GM23338 (cell line): Measurements from ENCODE around the gene BOD1L2. TPM values are rescaled to one million over a fixed set of nuclear protein-coding genes. Genes with fewer than 3 reads are reported as not detected.

Experiments
- ATAC-seq: fragments of 200-7000 bp; cut with Tn5 transposase; 3 replicates; pipeline ENCODE4 v1.9.1; 2020
- DNase-seq: peaks from one replicate; pipeline ENCODE4 v3.0.0-alpha.2; 2015; ENCODE audit warnings: low spot score
- H2AFZ ChIP-seq: fragments of 200-600 bp; sonication (generic); 2 replicates; pipeline ENCODE4 v1.8.0; 2016; ENCODE audit warnings: antibody characterized with exemption, mild to moderate bottlenecking, moderate library complexity
- H3F3A ChIP-seq: fragments of 200-600 bp; sonication (generic); replicated peaks from 2 replicates; pipeline ENCODE4 v1.8.0; 2017; ENCODE audit warnings: antibody characterized with exemption, mixed run types, low read depth
- H3K27ac ChIP-seq: fragments of 200-600 bp; sonication (generic); 2 replicates; pipeline ENCODE4 v1.6.1; 2016; ENCODE audit warnings: low read depth
- H3K27me3 ChIP-seq: fragments of 200-600 bp; sonication (generic); 2 replicates; pipeline ENCODE4 v1.8.0; 2016; ENCODE audit warnings: mild to moderate bottlenecking, mixed run types, moderate library complexity; ENCODE audit not compliant: insufficient read depth
- H3K36me3 ChIP-seq: fragments of 200-600 bp; sonication (generic); 2 replicates; pipeline ENCODE4 v1.8.0; 2016; ENCODE audit warnings: mild to moderate bottlenecking; ENCODE audit not compliant: insufficient read depth
- H3K4me1 ChIP-seq: fragments of 200-600 bp; sonication (generic); 2 replicates; pipeline ENCODE4 v1.8.0; 2016; ENCODE audit warnings: mild to moderate bottlenecking, moderate library complexity; ENCODE audit not compliant: insufficient read depth
- H3K4me2 ChIP-seq: fragments of 200-600 bp; sonication (generic); 2 replicates; pipeline ENCODE4 v1.7.1; 2017; ENCODE audit warnings: mixed run types
- H3K4me3 ChIP-seq: fragments of 200-600 bp; sonication (generic); 2 replicates; pipeline ENCODE4 v1.6.1; 2016; ENCODE audit warnings: mixed run types
- H3K79me2 ChIP-seq: fragments of 200-600 bp; sonication (generic); replicated peaks from 2 replicates; pipeline ENCODE4 v1.8.0; 2017; ENCODE audit warnings: mild to moderate bottlenecking; ENCODE audit not compliant: insufficient read depth
- H3K9me2 ChIP-seq: fragments of 200-600 bp; sonication (generic); 2 replicates; pipeline ENCODE4 v1.8.0; 2017; ENCODE audit not compliant: insufficient read depth
- H4K20me1 ChIP-seq: fragments of 200-600 bp; sonication (generic); replicated peaks from 2 replicates; pipeline ENCODE4 v1.8.0; 2017; ENCODE audit warnings: mild to moderate bottlenecking; ENCODE audit not compliant: insufficient read depth
- H3K27ac Mint-ChIP-seq: 2 replicates; pipeline ENCODE4 v1.8.0; 2020; ENCODE audit warnings: inconsistent platforms, mild to moderate bottlenecking, moderate library complexity, mixed read lengths
- H3K27me3 Mint-ChIP-seq: 3 replicates; pipeline ENCODE4 v1.8.0; 2022; ENCODE audit warnings: low read depth, mild to moderate bottlenecking, moderate library complexity, mixed read lengths, inconsistent platforms; ENCODE audit not compliant: insufficient read depth, poor library complexity
- H3K36me3 Mint-ChIP-seq: 3 replicates; pipeline ENCODE4 v1.8.0; 2021; ENCODE audit warnings: low read depth, mild to moderate bottlenecking, inconsistent platforms, moderate library complexity, mixed read lengths
- H3K4me1 Mint-ChIP-seq: 3 replicates; pipeline ENCODE4 v1.8.0; 2020; ENCODE audit warnings: mild to moderate bottlenecking, inconsistent platforms, mixed read lengths
- H3K4me3 Mint-ChIP-seq: 3 replicates; pipeline ENCODE4 v1.8.0; 2021; ENCODE audit warnings: moderate library complexity, mild to moderate bottlenecking, inconsistent platforms, mixed read lengths
- H3K9me3 Mint-ChIP-seq: 3 replicates; pipeline ENCODE4 v1.8.0; 2020; ENCODE audit warnings: moderate library complexity, mild to moderate bottlenecking, inconsistent platforms, mixed read lengths
- CREB1 ChIP-seq: fragments of 250-450 bp; sonication (Bioruptor Pico); IDR thresholded peaks from 2 replicates; pipeline ENCODE4 v1.5.0; 2020; ENCODE audit warnings: low read depth, mild to moderate bottlenecking, moderate library complexity
- CTCF ChIP-seq, 2 experiments: fragments of 200-600 bp in 1 of 2; sonication (generic) in 1 of 2; conservative IDR thresholded peaks; 2 replicates each; pipeline versions ENCODE4 v1.5.1 to v1.6.1; 2016 to 2017; ENCODE audit warnings: antibody characterized with exemption in 2 of 2, low read depth in 2 of 2, mild to moderate bottlenecking in 2 of 2, moderate library complexity in 1 of 2
- ETS1 ChIP-seq: IDR thresholded peaks from 2 replicates; pipeline ENCODE4 v1.6.1; 2016; ENCODE audit warnings: antibody characterized with exemption
- EZH2phosphoT487 ChIP-seq: fragments of 200-600 bp; sonication (generic); IDR thresholded peaks from one replicate; pipeline ENCODE4 v1.8.1; 2018; ENCODE audit warnings: antibody characterized with exemption; ENCODE audit not compliant: unreplicated experiment
- JUNB ChIP-seq: IDR thresholded peaks from one replicate; pipeline ENCODE4 v1.6.1; 2016; ENCODE audit warnings: antibody characterized with exemption; ENCODE audit not compliant: unreplicated experiment
- STAT1 ChIP-seq: IDR thresholded peaks from one replicate; pipeline ENCODE4 v1.6.1; 2016; ENCODE audit warnings: antibody characterized with exemption; ENCODE audit not compliant: unreplicated experiment
- ZNF114 ChIP-seq: fragments of 250-450 bp; sonication (Bioruptor Pico); IDR thresholded peaks from 2 replicates; pipeline ENCODE4 v1.5.0; 2020; ENCODE audit warnings: mild to moderate bottlenecking, moderate library complexity
- ZNF331 ChIP-seq: fragments of 250-450 bp; sonication (Bioruptor Pico); IDR thresholded peaks from 2 replicates; pipeline ENCODE4 v1.5.0; 2020; ENCODE audit warnings: low read depth, mild to moderate bottlenecking, moderate library complexity
- ZNF462 ChIP-seq: fragments of 250-450 bp; sonication (Bioruptor Pico); IDR thresholded peaks from 2 replicates; pipeline ENCODE4 v1.5.0; 2020; ENCODE audit warnings: mild to moderate bottlenecking, moderate library complexity
- polyA plus RNA-seq: library from polyadenylated mRNA; unstranded; fragments of >200 nt; fragmentation: Nextera tagmentation; extraction: Ambion mirVana; gene quantifications from 2 replicates; pipeline ENCODE4 v1.2.1, GENCODE V29; 2016
- total RNA-seq: library from RNA; depleted of rRNA; stranded (reverse); fragments of >200 nt; shearing (Covaris generic); gene quantifications from 2 replicates; pipeline ENCODE4 v1.2.3, GENCODE V29; 2014

Gene BOD1L2
- total and polyA plus RNA-seq, 2 experiments from 2014 or later = 0.11 TPM; not detected in 1

- no peak for TF ChIP-seq JUNB
- TF ChIP-seq ETS1 = no peak
Measured at GRCh38 chr18:57141208-57142129, 5.4 kb upstream of the BOD1L2 start (continued).

GRCh38 chr18:57142324-57142723 lies 4.6 kb upstream of the BOD1L2 start:
- ATAC-seq = no peak
- no peak for DNase-seq
- H3K27ac Mint-ChIP-seq = no peak overlapping the region

More at GRCh38 chr18:57142324-57142723, 4.6 kb upstream of the BOD1L2 start:
- Mint-ChIP-seq H3K4me3 (no peak overlapping the region), H3K36me3 (no peaks in the 10 kb centered on the region), H3K27me3 (peaks cover 5% of the 10 kb centered on the region), H3K9me3 (peaks cover 2% of the 10 kb centered on the region; the same call in 2 of the 3 replicates), H3K4me1 (peaks cover 4% of the 10 kb centered on the region; the same call in 2 of the 3 replicates)
- H2AFZ ChIP-seq = no peak overlapping the region
- no peaks in the 10 kb centered on the region for H3F3A ChIP-seq
- TF ChIP-seq CREB1 (CRISPR knock-in tag) = no peak
- no peak for TF ChIP-seq EZH2phosphoT487
- no peak for TF ChIP-seq ZNF114 (CRISPR knock-in tag)
- no peak for TF ChIP-seq ZNF462 (CRISPR knock-in tag)
- TF ChIP-seq STAT1 = no peak
- no peak for TF ChIP-seq CTCF (conservative IDR thresholded peaks at IDR 0.05; ENCODE audit: low read depth in 2 of 2)
- no peak for TF ChIP-seq ZNF331 (CRISPR knock-in tag)
- no peak for TF ChIP-seq ETS1
- no peak overlapping the region for H3K27ac ChIP-seq
- no peaks in the 10 kb centered on the region for H4K20me1 ChIP-seq
- no peak overlapping the region for H3K4me2 ChIP-seq
- no peaks in the 10 kb centered on the region for H3K27me3 ChIP-seq
- H3K36me3 ChIP-seq = no peaks in the 10 kb centered on the region
- no peak overlapping the region for H3K4me3 ChIP-seq
- H3K4me1 ChIP-seq = no peaks in the 10 kb centered on the region
- H3K9me2 ChIP-seq = peaks cover 18% of the 10 kb centered on the region
- no peaks in the 10 kb centered on the region for H3K79me2 ChIP-seq
